Cerebellar nuclear complex (tissue), 1 donor: ENCODE data around the gene TREM1.
"Not testable (repeated sequence)": the region's sequence is repeated elsewhere in the genome, so short reads cannot be mapped to it uniquely, and the experiment has no call there.

Source experiments
- DNase-seq, 2 experiments: peaks; one replicate each; lab custom pipeline; 2025; lab: John Stamatoyannopoulos, UW

The TREM1 gene

DNA sequence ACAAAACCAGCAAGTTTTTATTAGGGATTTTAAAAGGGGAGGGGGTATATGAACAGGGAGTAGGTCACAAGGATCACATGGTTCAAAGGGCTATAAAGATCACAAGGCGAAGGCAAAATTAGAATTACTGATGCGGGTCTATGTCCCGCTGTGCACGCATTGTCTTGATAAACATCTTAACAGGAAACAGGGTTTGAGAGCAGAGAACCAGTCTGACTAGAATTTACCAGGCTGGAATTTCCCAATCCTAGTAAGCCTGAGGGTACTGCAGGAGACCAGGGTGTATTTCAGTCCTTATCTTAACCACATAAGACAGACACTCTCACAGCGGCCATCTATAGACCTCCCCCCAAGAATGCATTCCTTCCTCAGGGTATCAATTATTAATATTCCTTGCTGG lies 10.8 kb upstream of the TREM1 start:
- not testable (repeated sequence) for DNase-seq

DNA sequence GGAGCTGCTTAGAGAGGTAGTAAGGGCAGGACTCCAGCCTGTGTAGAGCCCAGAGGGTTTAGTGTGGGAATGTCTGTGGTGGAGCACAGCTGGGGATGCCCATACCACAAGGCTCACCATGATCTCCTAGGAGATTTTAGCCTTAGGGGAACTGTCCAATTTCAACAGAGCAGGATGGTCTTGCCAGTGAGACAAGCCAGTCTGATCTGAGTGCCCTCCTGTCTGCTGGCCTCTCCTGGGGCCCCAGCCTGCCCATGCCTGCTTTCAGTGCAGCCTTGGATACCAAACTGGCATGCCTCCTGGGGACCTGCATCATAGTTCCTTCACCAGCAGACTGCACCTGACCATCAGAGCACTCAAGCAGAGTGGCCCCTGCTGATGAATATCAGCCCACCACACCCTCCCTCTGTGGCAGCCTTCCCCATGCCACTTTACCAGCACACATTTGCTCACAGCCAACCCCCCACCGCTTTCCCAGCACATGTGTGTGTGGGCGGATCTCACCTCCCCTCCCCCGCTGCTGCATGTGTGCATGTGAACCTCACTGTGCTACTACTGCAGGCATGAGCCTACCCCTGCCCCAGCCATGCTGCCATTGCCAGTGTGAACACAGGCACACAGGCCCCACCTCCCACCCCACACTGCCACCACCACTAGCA lies 7.9 kb upstream of the TREM1 start:
- no peak for DNase-seq

DNA sequence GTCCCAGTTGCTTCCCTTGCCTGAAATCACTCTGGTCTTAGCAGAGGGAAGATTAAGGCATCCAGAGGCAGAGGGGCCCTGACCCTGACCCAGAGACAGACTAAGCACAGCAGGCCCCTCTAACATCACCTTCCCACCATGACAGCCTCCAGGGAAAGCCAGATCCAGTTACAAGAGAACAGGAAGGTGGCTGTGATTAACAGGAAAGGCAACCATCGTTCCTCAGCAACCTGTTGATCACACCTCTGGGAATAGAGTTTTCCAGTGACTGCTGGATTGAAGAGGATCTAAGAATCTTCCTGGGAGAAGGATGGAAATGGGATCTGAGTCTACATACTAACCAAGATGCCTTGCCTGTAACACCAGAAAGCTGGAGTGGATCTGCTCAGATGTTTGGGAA lies 5.2 kb upstream of the TREM1 start:
- DNase-seq = no peak

DNA sequence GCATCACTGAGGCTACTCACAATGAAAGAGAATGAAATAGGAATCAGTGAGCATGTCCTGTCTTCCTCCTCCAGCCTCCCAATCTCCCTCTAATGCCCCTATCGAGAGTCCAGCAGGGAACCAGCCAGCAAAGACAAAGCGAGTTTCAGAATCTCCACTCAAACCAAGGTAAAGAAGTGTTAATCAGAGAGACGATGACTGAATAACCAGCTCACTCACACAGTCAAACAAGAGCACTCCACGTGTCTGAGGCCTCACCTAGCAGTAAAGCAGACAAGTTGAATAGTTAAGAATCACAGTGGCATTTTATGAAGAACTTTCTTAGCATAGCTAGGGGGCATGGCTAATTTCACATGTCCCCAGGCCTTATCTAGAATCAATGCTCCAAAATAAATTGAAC lies 3.3 kb upstream of the TREM1 start:
- no peak for DNase-seq

DNA sequence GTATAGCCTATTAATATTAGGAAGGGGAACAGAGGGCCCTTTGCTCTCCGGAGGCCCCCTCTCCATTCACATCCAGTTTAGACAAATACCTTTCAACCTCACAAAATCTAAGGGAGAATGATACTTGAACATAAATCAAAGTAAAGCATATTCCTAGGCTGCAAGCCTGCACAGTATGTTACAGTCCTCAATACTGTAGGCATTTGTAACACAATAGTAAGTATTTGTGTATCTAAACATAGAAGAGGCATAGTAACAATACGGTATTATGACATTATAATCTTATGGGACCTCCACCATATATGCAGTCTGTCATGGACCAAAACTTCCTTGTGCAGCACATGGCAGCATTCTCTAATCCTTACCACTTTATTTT lies 2.3 kb upstream of the TREM1 start:
- DNase-seq = no peak

DNA sequence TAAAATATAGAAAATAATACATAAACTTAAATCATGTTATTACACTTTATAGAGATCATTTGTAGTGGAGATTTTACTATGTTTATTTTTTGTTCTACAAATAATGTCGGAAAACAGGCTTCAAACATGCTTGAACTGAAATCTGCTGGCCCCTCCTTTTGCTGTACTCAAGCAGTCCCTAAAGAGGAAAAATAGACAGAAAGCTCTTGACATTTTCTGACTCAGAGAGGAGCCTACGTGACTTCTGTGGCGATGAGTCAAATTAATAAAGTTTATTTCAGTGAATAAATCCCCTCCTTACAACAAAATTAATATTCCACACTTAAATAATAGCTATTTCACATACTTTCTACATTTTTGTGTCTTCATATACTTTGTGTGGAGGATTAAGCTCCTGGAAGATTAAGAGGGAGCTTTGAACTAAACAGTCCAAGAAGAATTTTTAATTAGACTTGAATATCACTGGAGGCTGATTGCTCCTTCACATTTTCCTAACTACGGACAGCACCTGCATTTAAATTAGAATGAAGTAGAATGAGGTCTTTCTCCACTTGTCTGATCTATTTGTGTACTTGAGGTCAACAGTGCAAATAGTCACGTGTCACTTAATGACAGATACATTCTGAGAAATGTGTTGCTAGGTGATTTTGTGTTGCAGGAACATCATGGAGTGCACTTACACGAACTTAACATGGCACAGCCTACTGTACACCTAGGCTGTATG lies 1.7 kb upstream of the TREM1 start:
- no peak for DNase-seq

DNA sequence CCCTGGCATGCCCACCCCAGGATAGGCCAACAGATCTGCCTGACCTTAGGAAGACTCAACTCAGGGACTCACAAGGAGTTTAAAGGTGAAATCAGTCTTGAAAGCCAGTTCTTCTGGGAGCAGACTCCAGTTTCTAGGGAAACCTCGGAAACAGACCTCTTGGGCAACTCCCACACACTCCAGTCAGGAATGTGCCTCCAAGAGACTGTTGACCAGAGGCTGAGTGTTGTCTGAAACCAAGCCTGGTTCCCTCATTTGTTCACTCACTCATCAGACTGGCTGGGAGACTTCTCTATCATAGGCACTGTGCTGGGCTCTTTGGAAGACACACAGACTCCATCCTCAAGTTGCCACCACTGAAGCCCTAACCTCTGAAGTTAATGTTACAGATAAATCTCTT lies 1.8 kb downstream of the TREM1 start:
- DNase-seq = no peak

DNA sequence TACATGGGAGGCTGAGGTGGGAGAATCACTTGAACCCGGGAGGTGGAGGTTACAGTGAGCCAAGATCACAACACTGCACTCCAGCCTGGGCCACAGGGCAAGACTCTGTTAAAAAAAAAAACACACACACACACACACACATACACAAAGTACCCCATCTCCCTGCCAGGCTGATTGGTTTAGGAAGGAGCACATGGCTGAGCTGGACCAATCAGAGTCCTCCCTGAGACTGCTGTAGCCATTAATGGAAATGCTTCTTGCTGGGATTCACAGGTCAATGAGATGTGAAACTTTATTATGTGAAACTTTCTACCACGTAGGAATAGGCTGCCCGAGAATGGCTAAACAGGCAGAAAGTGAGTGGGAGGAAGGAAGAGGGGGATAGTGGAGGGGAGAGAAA lies 2.9 kb downstream of the TREM1 start:
- DNase-seq = no peak

DNA sequence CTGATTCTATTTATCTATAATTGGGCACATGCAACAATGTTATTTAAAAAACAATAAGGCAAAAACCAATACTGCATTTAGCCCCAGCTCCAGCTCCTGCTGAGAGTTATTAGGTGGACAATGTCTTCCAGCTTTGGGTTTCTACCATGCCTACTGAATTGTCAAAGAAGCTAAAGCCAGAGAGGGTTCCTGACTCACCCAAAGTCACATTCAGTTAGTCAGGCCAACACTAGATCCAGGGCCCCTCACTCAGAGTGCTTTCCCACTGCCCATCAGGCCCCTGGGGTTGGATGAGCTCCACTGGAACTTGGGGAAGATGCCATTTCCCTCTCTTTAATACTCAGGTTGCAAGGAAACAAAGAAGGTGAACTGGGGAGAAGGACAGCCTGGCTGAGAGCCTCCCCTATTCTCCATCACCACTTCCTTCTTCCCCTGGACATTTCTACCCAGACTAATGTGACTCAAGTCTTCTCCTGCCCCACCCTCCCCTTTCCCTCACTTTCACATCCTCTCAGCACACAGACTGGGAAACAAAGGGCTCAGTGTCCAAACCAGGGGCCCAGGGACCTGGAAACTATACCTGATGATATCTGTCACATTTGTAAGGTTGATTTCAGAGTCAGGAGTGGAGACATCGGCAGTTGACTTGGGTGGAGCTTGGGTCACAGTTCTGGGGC lies 6.0 kb downstream of the TREM1 start:
- DNase-seq = no peak

DNA sequence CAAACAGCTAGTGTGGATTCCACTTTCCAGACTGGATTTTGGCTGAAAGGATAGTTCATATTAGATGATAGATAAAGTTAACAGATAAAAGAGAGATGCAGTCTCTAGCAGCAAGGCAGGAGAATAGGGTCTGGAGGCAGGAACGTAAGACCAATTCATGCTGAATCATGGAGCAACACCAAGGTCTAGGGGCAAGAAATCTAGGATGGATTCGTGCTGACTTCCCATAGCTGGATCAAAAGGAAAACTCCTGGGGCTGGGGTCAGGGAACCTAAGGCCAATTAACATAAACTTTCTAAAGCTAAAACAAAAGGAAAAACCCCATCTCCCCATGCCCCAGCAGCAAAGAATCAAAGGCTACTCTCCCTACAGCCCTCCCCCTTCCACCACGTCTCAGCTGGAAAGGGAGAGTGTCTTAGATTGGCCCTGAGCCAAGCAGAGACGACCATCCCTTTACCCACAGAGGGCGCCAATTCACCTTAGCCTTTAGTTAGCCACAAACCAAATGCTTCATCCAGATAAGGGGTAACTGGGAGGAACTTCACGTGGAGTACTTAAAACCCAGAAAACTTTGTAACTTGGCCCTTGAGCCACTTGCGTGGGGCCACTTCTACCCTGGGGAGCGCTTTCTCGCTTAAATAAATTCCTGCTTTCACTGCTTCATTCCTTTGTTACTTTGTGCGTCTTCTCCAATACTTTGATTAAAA lies 7.6 kb downstream of the TREM1 start:
- no peak for DNase-seq

DNA sequence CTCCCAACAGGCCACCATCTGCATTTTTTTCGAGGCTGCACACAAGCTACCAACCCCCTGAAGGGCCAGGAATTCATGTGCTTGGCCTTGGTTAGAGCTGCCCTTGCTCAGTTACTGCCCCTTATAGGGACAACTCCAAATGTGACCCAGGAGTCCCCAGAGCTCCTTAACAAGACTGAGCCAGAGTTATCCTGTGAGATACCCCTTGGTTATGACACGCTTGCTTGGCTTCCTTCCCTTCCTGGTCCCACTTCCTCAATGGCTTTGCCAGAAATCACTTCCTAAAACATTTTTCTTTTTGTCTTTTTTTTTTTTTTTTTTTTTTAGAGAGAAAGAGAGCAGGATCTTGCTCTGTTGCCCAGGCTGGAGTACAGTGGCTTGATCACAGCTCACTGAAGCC lies 8.9 kb downstream of the TREM1 start:
- no peak for DNase-seq

DNA sequence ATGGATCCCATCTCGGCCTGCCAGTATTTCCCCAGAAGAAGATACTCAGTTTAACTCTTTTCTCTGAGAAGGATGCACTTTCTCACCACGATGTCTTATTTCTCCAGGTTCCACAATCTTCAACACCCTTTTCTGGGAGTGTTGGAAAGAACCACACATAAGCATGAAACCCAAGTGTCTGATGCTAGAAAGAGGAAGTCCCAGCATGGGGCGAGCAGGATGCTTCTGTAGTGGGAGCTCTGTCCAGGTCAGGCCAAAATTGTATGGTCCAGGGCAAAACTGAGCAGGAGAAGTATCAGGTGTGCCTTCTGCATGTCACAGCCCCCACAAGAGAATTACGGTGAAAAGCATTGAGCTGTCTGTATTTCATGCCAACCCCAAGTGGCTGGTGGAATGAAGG lies 11.0 kb downstream of the TREM1 start:
- no peak for DNase-seq

DNA sequence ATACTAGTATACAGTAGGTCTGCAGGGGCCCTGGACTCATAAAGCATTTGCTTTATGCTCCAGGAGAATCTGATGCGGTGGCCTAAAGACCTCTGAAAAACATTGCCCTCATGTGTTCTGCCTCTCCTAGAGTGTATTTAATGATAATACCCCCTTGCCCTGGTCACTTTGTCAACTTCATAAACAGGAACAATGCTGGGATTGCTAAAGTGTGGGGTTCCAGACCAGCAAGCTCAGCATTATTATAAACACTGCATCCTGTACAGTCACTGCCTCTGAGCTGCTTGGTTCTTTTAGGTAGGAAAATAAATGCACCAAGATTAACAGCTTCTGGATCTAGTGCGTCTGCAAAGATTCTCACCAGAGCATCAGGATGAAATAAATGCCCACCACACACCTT lies 12.2 kb downstream of the TREM1 start:
- DNase-seq = no peak

DNA sequence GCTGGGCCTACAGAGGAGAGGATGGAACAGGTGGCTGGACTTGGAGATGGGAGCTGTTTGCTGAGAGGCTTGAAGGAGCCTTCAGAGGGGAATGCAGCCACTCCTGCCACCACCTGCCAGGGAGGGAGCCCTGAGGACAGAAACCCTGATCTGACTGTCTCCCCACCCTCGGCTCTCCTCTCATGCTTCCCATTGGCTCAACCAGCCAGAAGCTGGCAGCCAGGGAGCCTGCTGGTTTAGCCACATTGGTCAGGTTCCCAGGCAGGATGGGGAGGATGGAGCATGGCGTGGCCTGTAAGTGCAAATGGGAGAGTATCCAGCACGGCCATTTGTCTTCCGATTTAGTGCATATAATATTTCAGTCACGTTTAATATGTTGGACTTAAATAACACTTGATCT lies 12.8 kb downstream of the TREM1 start:
- no peak for DNase-seq

DNA sequence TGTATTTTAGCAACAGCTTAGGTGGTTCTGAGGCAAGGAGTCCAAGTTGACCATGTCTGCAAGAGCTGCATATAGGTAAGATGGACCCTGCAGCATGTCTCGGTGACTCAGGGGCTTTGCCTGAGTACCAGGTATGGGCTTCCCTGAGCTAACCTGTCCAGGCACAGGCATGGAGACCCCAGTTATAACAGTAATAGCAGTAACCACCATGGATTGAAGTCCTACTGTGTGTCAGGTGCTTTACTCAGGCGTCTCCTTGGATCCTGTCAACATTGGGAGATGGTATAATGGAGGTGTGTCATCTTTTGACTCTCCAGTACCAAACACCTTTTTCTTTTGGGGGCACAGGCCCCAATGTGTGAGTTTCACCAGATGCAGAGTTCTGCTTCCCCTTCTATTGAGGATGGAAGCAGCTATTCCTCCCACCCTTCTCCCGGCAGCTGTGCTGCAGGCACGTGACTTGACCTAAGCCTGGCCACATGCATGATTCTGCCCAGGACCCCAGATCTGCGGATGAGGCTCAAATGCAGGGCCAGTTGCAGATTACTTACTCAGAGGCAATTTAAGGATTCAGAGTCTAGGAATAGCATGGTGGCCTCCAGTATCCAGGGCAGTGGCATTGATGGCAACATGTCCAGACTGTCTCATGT lies 13.8 kb downstream of the TREM1 start:
- no peak for DNase-seq

DNA sequence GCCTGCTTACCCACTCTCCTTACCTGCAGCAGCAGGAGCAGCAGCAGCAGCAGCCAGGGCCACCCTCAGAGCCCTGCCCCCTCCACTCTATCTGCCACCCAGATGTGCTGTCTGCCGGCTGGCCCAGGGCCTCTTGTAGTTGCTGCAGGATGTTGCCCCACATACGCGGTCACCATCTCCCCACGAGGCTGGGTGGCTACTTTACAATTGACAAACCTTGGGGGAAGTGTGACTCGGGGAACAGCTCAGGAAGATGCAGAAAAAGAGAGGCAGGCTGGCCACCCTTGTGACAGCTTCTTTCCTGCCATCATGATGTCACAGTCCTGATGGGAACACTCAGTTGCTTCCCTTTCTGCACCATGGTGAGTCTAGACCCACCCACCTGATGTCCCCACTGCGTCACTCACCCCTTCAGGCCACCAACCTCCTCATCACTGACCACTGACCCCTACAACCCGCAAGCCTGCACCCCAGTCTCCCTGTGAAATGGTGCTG lies 14.5 kb downstream of the TREM1 start:
- DNase-seq = no peak

DNA sequence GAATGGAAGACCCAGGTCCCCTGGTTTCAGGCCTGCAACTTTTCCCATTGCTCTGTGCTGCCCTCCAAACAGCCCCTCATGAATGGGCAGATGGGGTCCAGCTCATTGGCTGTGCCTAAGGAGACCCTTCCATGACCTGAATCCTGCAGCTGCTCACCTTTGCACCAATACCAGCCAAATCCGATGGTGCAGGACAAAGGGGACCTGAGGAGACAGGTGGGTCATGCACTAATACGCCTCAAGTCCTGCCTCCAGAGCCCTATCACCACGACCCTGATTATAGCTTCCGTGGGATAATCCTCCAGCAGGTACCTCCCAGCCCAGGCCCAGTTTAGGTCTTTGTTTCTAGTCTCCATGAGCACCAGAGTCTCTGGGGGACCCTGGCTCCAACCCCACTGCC lies 16.8 kb downstream of the TREM1 start:
- no peak for DNase-seq

DNA sequence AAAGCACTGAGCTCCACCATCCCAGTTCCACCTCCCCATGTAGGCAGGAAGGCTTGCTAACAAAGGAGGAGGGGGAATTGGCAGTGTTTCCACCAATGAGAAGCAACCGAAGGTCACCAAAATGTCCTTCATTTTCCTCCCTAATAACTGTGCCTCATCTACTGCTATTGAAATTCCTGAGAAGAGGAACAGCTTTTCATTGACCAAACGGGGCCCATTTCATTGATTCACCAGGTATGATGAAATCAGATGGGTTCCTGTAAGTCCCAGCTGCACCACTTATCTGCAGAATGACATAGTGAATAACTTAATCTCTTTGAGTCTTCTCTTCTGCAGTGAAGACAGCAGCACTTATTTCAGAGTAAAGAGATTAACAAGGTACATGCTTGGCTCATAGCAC lies 17.3 kb downstream of the TREM1 start:
- no peak for DNase-seq

DNA sequence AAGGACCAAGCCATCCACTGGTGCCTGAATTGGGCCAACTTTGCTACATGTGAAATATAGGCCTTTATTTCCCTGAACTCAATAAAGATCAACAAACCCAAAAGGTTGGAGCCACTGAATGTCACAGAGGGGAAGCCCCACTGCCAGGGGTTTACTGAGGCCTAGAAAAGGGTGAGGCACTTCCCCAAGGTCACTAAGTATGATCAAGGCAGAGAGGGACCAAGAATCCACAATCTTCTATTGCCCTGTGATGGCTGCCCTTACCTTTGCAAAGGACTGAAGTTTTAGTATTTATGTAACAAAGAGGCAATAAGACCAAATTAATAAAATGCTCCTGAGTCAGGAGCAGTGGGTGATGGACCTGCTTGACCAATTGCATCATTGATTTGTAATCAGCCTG lies 18.0 kb downstream of the TREM1 start:
- no peak for DNase-seq

DNA sequence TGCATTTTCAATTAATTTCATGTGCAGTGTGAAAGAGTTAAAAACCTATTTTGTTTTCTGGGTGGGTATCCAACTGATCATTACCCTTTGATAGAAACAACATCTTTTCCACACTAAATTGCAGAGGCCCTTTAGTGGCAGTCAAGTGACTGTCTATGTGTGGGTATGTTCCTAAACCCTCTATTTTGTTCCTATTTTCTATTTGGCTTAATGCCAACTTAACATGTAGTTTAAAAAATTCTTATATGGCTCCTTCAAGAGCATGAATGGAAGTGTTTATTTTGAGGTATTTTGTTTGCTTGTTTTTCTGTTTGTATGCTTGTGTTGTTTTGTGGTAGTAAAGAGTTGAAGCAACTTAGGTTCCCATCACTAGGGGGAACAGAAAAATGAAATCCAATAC lies 19.9 kb downstream of the TREM1 start:
- no peak for DNase-seq

DNA sequence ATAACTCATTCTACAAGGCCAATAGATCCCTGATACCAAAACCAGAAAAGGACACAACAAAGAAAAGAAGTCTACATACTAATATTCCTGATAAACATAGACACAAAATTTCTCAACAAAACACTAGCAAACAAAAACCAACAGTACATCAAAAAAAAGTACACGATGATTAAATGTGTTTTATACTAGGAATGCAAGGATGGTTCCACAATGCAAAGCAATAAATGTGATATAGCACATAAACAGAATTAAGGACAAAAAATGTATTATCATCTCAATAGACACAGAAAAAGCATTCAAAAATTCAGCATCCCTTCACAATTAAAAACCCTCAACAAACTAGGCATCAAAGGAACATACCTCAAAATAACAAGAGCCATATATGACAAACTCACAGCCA lies 23.2 kb downstream of the TREM1 start:
- no peak for DNase-seq

DNA sequence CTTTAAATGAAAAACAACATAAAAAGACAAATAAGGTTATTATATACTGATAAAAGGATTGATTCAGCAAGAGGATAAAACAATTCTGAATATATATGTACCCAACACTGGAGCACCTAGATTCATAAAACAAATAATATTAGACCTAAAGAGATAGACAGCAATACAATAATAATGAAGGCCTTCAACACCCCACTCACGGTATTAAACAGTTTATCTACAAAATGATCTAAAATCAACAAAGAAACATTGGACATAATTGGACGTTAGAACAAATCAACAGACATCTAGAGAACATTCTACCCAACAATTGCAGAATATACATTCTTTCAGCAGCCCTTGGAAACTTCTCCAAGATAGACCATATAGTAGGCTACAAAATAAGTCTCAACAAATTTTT lies 24.1 kb downstream of the TREM1 start:
- no peak for DNase-seq
